Measurements from ENCODE around the gene MEAF6.
A peak's percentile ranks its signal among the peaks of the same experiment; 100 is the strongest.

MEAF6 gene

GRCh38 chr1:37484325-37485051 is 30.1 kb downstream of the MEAF6 start:
- Mint-ChIP-seq H3K9me3 (no peaks in the 10 kb centered on the region), H3K4me3 (no peak overlapping the region), H3K27me3 (no peaks in the 10 kb centered on the region), H3K27ac (peak overlapping the region; percentile 87), H3K36me3 (peaks cover 22% of the 10 kb centered on the region), H3K4me1 (peaks cover 31% of the 10 kb centered on the region)
- ATAC-seq (ENCODE audit: low read depth) (no peak), DNase-seq (ENCODE audit: low spot score in 2 of 2) (no peak)

- H3K4me3 Mint-ChIP-seq: no peak overlapping the region
- no peak for ATAC-seq (ENCODE audit: low read depth)
- no peaks in the 10 kb centered on the region for H3K9me3 Mint-ChIP-seq
- DNase-seq (ENCODE audit: low spot score in 2 of 2): no peak
- H3K36me3 Mint-ChIP-seq: peaks cover 25% of the 10 kb centered on the region
- peaks cover 36% of the 10 kb centered on the region for H3K4me1 Mint-ChIP-seq
- no peaks in the 10 kb centered on the region for H3K27me3 Mint-ChIP-seq
- H3K27ac Mint-ChIP-seq: peak overlapping the region; percentile 87
These were observed 30.8 kb downstream of the MEAF6 start for GRCh38 chr1:37483785-37484184.

GRCh38 chr1:37482796-37483744 is 31.5 kb downstream of the MEAF6 start:
- Mint-ChIP-seq H3K4me1 (peaks cover 37% of the 10 kb centered on the region), H3K9me3 (no peaks in the 10 kb centered on the region), H3K4me3 (no peak overlapping the region), H3K36me3 (peaks cover 21% of the 10 kb centered on the region), H3K27me3 (no peaks in the 10 kb centered on the region), H3K27ac (peak overlapping the region; percentile 81)
- DNase-seq (ENCODE audit: low spot score in 2 of 2) (no peak), ATAC-seq (ENCODE audit: low read depth) (no peak)

- ATAC-seq (ENCODE audit: low read depth) (no peak), DNase-seq (ENCODE audit: low spot score in 2 of 2) (no peak)
- Mint-ChIP-seq H3K9me3 (no peaks in the 10 kb centered on the region), H3K36me3 (peaks cover 25% of the 10 kb centered on the region), H3K27ac (peak overlapping the region; percentile 81), H3K4me1 (peaks cover 37% of the 10 kb centered on the region), H3K27me3 (no peaks in the 10 kb centered on the region), H3K4me3 (no peak overlapping the region)
These were observed 32.4 kb downstream of the MEAF6 start for GRCh38 chr1:37482004-37482785.

- H3K36me3 Mint-ChIP-seq: peaks cover 30% of the 10 kb centered on the region
- ATAC-seq (ENCODE audit: low read depth) (no peak), DNase-seq (ENCODE audit: low spot score in 2 of 2) (no peak)
- no peak overlapping the region for H3K4me3 Mint-ChIP-seq
- peak overlapping the region; percentile 81 for H3K27ac Mint-ChIP-seq
- H3K9me3 Mint-ChIP-seq: no peaks in the 10 kb centered on the region
- H3K4me1 Mint-ChIP-seq: peaks cover 34% of the 10 kb centered on the region
- no peaks in the 10 kb centered on the region for H3K27me3 Mint-ChIP-seq
These were observed 33.1 kb downstream of the MEAF6 start for GRCh38 chr1:37481289-37482003.

GRCh38 chr1:37480581-37481288 is 33.8 kb downstream of the MEAF6 start:
- Mint-ChIP-seq H3K36me3 (peaks cover 33% of the 10 kb centered on the region), H3K27me3 (no peaks in the 10 kb centered on the region), H3K27ac (peak overlapping the region; percentile 81), H3K4me1 (peaks cover 36% of the 10 kb centered on the region), H3K4me3 (peak overlapping the region; percentile 43), H3K9me3 (no peaks in the 10 kb centered on the region)
- DNase-seq (ENCODE audit: low spot score in 2 of 2): no peak
- ATAC-seq (ENCODE audit: low read depth): no peak

GRCh38 chr1:37480125-37480466 is 34.5 kb downstream of the MEAF6 start:
- H3K9me3 Mint-ChIP-seq: no peaks in the 10 kb centered on the region
- no peak for DNase-seq (ENCODE audit: low spot score in 2 of 2)
- peaks cover 38% of the 10 kb centered on the region for H3K36me3 Mint-ChIP-seq
- peak overlapping the region; percentile 99 for H3K27ac Mint-ChIP-seq
- peak overlapping the region; percentile 99 for H3K4me3 Mint-ChIP-seq
- peaks cover 38% of the 10 kb centered on the region for H3K4me1 Mint-ChIP-seq
- ATAC-seq (ENCODE audit: low read depth): no peak
- H3K27me3 Mint-ChIP-seq: no peaks in the 10 kb centered on the region

GRCh38 chr1:37479255-37480124 is 35.1 kb downstream of the MEAF6 start:
- peak; percentile 38 for ATAC-seq (ENCODE audit: low read depth)
- no peaks in the 10 kb centered on the region for H3K9me3 Mint-ChIP-seq
- peak; percentile 51 to 52 for DNase-seq (ENCODE audit: low spot score in 2 of 2)
- H3K27ac Mint-ChIP-seq: peak overlapping the region; percentile 99
- peak overlapping the region; percentile 99 for H3K4me3 Mint-ChIP-seq
- peaks cover 40% of the 10 kb centered on the region for H3K36me3 Mint-ChIP-seq
- H3K4me1 Mint-ChIP-seq: peaks cover 39% of the 10 kb centered on the region
- no peaks in the 10 kb centered on the region for H3K27me3 Mint-ChIP-seq

GRCh38 chr1:37478890-37479254 is 35.7 kb downstream of the MEAF6 start:
- Mint-ChIP-seq H3K4me3 (peak overlapping the region; percentile 99), H3K4me1 (peaks cover 37% of the 10 kb centered on the region), H3K36me3 (peaks cover 37% of the 10 kb centered on the region), H3K9me3 (no peaks in the 10 kb centered on the region), H3K27me3 (no peaks in the 10 kb centered on the region), H3K27ac (peak overlapping the region; percentile 99)
- no peak for ATAC-seq (ENCODE audit: low read depth)
- no peak for DNase-seq (ENCODE audit: low spot score in 2 of 2)

GRCh38 chr1:37478451-37478881 is 36.1 kb downstream of the MEAF6 start:
- no peaks in the 10 kb centered on the region for H3K9me3 Mint-ChIP-seq
- H3K4me1 Mint-ChIP-seq: peaks cover 40% of the 10 kb centered on the region
- H3K36me3 Mint-ChIP-seq: peaks cover 36% of the 10 kb centered on the region
- ATAC-seq (ENCODE audit: low read depth) (no peak), DNase-seq (ENCODE audit: low spot score in 2 of 2) (no peak)
- H3K27ac Mint-ChIP-seq: peak overlapping the region; percentile 99
- H3K27me3 Mint-ChIP-seq: no peaks in the 10 kb centered on the region
- peak overlapping the region; percentile 99 for H3K4me3 Mint-ChIP-seq

- no peak for ATAC-seq (ENCODE audit: low read depth)
- Mint-ChIP-seq H3K4me3 (peak overlapping the region; percentile 99), H3K9me3 (no peaks in the 10 kb centered on the region), H3K27ac (peak overlapping the region; percentile 99), H3K27me3 (no peaks in the 10 kb centered on the region), H3K36me3 (peaks cover 36% of the 10 kb centered on the region), H3K4me1 (peaks cover 44% of the 10 kb centered on the region)
- no peak for DNase-seq (ENCODE audit: low spot score in 2 of 2)
These were observed 36.6 kb downstream of the MEAF6 start for GRCh38 chr1:37477946-37478345.

GRCh38 chr1:37477198-37477931 is 37.2 kb downstream of the MEAF6 start:
- ATAC-seq (ENCODE audit: low read depth): peak; percentile 75
- peak overlapping the region; percentile 99 for H3K27ac Mint-ChIP-seq

More at GRCh38 chr1:37477198-37477931, 37.2 kb downstream of the MEAF6 start:
- DNase-seq (ENCODE audit: low spot score in 2 of 2): peak; percentile 78 to 90
- H3K9me3 Mint-ChIP-seq: no peaks in the 10 kb centered on the region
- H3K4me1 Mint-ChIP-seq: peaks cover 43% of the 10 kb centered on the region
- H3K27me3 Mint-ChIP-seq: no peaks in the 10 kb centered on the region
- H3K36me3 Mint-ChIP-seq: peaks cover 33% of the 10 kb centered on the region
- peak overlapping the region; percentile 99 for H3K4me3 Mint-ChIP-seq

Measured in memory B cell (primary cell).